NCI-H748 treated with DMSO at 0.1 percent for 48 hours (cell line): ENCODE results near the gene IHH.

Source experiments
- DNase-seq: peaks from one replicate; lab custom pipeline; 2025; lab: John Stamatoyannopoulos, UW

IHH gene

GRCh38 chr2:219019436-219019835 lies 41.3 kb downstream of the IHH start:
- DNase-seq = no peak

- no peak for DNase-seq
Observed at GRCh38 chr2:219018726-219019125, 42.0 kb downstream of the IHH start.

- DNase-seq = no peak
Observed at GRCh38 chr2:219018286-219018685, 42.4 kb downstream of the IHH start.

- DNase-seq = no peak
Observed at GRCh38 chr2:219017201-219017931, 43.4 kb downstream of the IHH start.

GRCh38 chr2:219016721-219017120 lies 44.0 kb downstream of the IHH start:
- DNase-seq = no peak

- no peak for DNase-seq
Observed at GRCh38 chr2:219010873-219011272, 49.8 kb downstream of the IHH start.

GRCh38 chr2:219010162-219010756 lies 50.5 kb downstream of the IHH start:
- peak; percentile 12 for DNase-seq

GRCh38 chr2:219009294-219009693 lies 51.4 kb downstream of the IHH start:
- no peak for DNase-seq
